ENCODE results near the gene ECHDC3. TPM values are rescaled to one million over a fixed set of nuclear protein-coding genes. Genes with fewer than 3 reads are reported as not detected.

The ECHDC3 gene
- total RNA-seq, 1 donor from 2014 or later: 1.3 TPM

- DNase-seq (ENCODE audit: low read depth): peak; percentile 91
These were observed 68.2 kb downstream of the ECHDC3 start for GRCh38 chr10:11810313-11810766.

DNA sequence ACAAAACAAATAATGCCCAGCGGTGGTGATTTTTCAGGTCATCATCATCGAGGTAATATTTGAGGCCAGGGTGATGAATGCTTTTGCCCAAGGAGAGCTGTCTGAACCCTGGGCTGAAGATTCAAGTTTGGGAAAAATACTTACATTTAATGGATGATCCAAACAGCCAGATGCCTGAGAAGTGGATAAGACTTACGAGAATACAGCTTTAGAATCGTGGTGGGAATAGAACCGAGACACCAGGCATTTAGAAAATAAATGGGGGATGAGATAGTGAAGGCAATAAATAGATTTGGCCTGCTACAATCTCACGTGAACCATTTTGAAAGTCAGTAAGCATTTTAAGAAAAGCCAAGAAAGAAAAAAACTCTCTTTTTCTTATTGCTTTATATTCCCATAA lies 68.8 kb downstream of the ECHDC3 start:
- no peak for DNase-seq (ENCODE audit: low read depth)

DNA sequence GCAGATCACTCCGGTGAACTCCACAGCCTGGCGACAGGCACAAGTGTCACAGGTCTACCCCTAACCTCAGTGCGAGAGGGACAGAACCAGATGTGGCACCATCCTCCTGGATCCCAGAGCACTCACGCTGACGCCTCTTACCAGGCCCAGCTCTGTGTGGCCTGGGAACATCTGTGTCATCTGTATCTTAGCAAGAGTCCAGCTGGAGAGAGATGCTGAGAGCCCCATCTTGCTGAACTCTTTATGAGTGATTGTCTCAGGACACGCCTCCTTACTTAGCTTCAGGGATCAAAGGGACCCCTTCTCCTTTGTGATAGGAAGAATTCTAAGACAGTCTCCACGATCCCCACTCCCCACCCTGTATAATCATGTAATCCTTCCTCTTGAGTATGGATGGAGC lies 71.0 kb downstream of the ECHDC3 start:
- DNase-seq (ENCODE audit: low read depth): no peak

Other genes with a start within 250 kb of the ECHDC3 start
- gene USP6NL, start 130.7 kb upstream of the ECHDC3 start, total RNA-seq: 6.0 and 6.5 TPM in 2 replicates
- 10.1 and 15.0 TPM in 2 replicates for gene PROSER2, start 81.0 kb downstream of the ECHDC3 start, total RNA-seq